Measurements from ENCODE around the gene ZNF737.
A peak's percentile ranks its signal among the peaks of the same experiment; 100 is the strongest.
"Not testable (repeated sequence)": the region's sequence is repeated elsewhere in the genome, so short reads cannot be mapped to it uniquely, and the experiment has no call there.

Gene ZNF737

DNA sequence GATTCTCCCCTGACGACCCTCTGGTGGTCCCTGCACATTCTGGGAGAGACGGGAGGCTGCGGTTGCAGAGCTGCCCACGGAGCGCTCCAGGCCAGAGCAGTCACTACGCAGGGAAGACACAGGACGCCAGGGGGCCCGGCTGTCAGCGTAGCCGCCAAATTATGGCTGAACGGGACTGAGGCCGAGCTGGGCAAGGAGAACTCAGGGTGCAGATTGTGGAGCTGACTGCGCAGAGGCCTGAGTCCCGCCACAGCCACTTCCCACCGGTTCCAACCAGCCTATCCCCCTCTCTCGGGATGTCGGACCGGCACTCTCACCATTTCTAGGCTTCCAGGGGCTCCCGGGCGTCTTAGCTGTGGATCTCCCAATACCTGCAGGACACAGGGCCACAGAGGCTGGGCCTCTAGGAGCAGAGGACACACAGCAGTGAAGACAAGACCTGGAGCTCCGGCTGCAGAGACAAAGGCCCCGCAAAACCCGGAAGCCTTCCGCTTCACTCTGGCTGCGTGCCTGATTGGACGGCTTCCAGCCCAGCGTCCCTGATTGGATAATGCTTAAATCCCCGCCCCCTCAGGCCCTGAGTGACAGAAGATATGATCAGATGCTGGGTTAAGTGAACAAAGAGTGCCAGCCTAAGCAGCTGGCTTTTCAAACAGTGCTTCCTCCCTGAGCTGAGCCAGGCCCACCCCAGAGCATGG lies at the start of gene ZNF737:
TSS of gene ZNF737 (minus strand) at position 461 of the 698 bp plus-strand sequence. CDS start at position 320, 141 bp downstream.
- H3K4me3 ChIP-seq (replicated peaks; ENCODE audit: low read depth, low read length): peak within 1 kb of the TSS; percentile 76
- TF ChIP-seq, protein P1, sequence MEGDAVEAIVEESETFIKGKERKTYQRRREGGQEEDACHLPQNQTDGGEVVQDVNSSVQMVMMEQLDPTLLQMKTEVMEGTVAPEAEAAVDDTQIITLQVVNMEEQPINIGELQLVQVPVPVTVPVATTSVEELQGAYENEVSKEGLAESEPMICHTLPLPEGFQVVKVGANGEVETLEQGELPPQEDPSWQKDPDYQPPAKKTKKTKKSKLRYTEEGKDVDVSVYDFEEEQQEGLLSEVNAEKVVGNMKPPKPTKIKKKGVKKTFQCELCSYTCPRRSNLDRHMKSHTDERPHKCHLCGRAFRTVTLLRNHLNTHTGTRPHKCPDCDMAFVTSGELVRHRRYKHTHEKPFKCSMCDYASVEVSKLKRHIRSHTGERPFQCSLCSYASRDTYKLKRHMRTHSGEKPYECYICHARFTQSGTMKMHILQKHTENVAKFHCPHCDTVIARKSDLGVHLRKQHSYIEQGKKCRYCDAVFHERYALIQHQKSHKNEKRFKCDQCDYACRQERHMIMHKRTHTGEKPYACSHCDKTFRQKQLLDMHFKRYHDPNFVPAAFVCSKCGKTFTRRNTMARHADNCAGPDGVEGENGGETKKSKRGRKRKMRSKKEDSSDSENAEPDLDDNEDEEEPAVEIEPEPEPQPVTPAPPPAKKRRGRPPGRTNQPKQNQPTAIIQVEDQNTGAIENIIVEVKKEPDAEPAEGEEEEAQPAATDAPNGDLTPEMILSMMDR (IDR thresholded peaks at IDR 0.05; ENCODE audit: low read length, missing control alignments): peak; percentile 36
- peak; percentile 97 for DNase-seq (ENCODE audit: low read depth)

DNA sequence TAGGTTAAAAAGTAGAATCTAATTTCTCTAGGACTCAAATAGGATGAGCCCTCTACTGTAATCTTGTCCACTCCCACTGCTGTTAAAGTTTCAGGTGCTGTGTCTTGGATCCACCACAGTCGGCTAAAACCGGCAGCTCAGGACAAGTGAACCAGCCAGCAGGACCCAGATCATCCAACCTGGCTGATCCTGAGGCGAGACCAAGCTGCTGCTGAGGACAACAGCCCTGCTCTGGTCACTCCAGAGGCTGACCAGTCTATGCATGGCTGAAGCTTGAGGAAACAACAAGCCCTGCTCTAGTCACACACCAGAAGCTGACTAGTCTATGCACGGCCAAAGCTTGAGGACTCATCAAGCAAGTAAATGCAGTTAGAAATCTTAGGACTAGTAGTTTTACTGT lies 49.4 kb upstream of the ZNF737 start:
- DNase-seq (ENCODE audit: low read depth); H3K4me3 ChIP-seq (replicated peaks; ENCODE audit: low read depth, low read length): not testable (repeated sequence)

- peak overlapping the region; percentile 28 for H3K4me3 ChIP-seq (replicated peaks; ENCODE audit: low read depth, low read length)
- no peak for DNase-seq (ENCODE audit: low read depth)
- TF ChIP-seq, protein P1 (IDR thresholded peaks at IDR 0.05; ENCODE audit: low read length, missing control alignments): no peak
Observed at GRCh38 chr19:20612711-20613316, 47.2 kb upstream of the ZNF737 start.

- DNase-seq (ENCODE audit: low read depth): no peak
- TF ChIP-seq, protein P1 (IDR thresholded peaks at IDR 0.05; ENCODE audit: low read length, missing control alignments): no peak
- no peak overlapping the region for H3K4me3 ChIP-seq (replicated peaks; ENCODE audit: low read depth, low read length)
Observed at GRCh38 chr19:20611866-20612265, 46.3 kb upstream of the ZNF737 start.

DNA sequence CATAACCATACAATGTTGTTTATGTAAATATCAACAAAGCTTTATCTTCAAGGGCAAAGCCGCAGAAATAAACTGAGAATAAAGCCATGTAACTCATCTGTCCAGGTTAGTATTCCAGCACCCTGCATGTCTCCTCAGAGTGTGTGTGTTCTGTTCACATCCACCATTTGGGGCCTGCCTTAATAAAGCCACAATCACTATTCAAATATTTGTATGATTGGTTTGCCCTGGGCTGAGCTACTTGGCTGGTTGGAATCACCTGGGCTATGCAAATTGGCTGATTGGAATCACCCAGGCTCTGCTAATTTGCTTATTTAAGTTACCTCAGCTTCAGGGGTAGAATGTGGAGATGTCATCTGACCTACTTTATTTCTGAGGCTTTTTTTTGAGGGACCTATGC lies 42.4 kb upstream of the ZNF737 start:
- TF ChIP-seq, protein P1 (IDR thresholded peaks at IDR 0.05; ENCODE audit: low read length, missing control alignments): no peak
- H3K4me3 ChIP-seq (replicated peaks; ENCODE audit: low read depth, low read length): no peak overlapping the region
- no peak for DNase-seq (ENCODE audit: low read depth)

DNA sequence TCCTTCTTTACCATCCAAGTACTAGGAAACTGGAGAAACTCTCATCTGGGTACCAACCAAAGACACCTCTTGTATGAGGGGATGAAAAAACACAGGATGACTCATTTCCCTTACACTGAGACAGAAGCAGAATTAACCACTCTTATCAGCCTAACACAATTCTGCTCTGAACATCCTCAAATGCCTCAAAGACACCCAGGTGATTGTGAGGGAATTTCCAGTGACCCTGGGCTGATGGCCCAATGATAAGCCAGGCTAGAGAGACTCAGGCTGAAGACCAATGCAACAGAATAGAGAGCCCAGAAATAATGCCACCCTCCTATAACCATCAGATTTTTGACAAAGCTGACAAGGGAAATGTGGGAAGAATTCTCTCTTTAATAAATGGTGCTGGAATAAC lies 7.0 kb downstream of the ZNF737 start:
- DNase-seq (ENCODE audit: low read depth): no peak
- H3K4me3 ChIP-seq (replicated peaks; ENCODE audit: low read depth, low read length): no peak overlapping the region
- TF ChIP-seq, protein P1 (IDR thresholded peaks at IDR 0.05; ENCODE audit: low read length, missing control alignments): no peak

DNA sequence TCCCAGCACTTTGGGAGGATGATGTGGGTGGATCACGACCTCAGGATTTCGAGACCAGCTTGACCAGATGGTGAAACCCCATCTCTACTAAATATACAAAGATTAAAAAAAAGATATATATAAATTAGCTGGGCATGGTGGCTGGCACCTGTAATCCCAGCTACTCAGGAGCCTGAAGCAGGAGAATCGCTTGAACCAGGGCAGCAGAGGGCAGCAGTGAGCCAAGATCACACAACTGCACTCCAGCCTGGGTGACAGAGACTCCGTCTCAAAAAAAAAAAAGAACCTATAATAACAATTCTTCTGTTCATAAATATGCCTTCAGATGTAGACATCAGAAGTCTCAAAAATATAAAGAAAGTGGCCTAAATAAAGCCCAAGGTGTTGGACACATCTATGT lies 7.6 kb downstream of the ZNF737 start:
- no peak overlapping the region for H3K4me3 ChIP-seq (replicated peaks; ENCODE audit: low read depth, low read length)
- TF ChIP-seq, protein P1 (IDR thresholded peaks at IDR 0.05; ENCODE audit: low read length, missing control alignments): no peak
- DNase-seq (ENCODE audit: low read depth): no peak

GRCh38 chr19:20544667-20545333 lies 20.8 kb downstream of the ZNF737 start:
- not testable (repeated sequence) for DNase-seq (ENCODE audit: low read depth); H3K4me3 ChIP-seq (replicated peaks; ENCODE audit: low read depth, low read length)

GRCh38 chr19:20530303-20530702 lies 35.3 kb downstream of the ZNF737 start:
- not testable (repeated sequence) for DNase-seq (ENCODE audit: low read depth); H3K4me3 ChIP-seq (replicated peaks; ENCODE audit: low read depth, low read length)
